Measurements from ENCODE around the gene ABCC1. TPM values are rescaled to one million over a fixed set of nuclear protein-coding genes. Genes with fewer than 3 reads are reported as not detected.

Gene ABCC1
- total and polyA plus RNA-seq, 2 of the 4 experiments (the other 2 are of a cell fraction): 39.4 to 66.0 TPM

GRCh38 chr16:16172991-16173390 is 223.6 kb downstream of the ABCC1 start:
- Histone ChIP-seq H2BK20ac (ENCODE audit: low read depth, low read length) (no peak overlapping the region; the same call in 1 of the 2 replicates), H2BK120ac (ENCODE audit: low read depth, low read length) (no peak overlapping the region), H3K14ac (replicated peaks; ENCODE audit: low read depth, low read length) (no peak overlapping the region), H3K36me3 (ENCODE audit: control insufficient read depth, insufficient read depth, low read length) (peaks cover 8% of the 10 kb centered on the region; the same call in 1 of the 2 replicates), H3K4me1 (ENCODE audit: control insufficient read depth, insufficient read depth, low read length) (no peaks in the 10 kb centered on the region), H3K9me3 (ENCODE audit: control insufficient read depth, insufficient read depth, low read length) (peaks cover 8% of the 10 kb centered on the region), H3K79me1 (ENCODE audit: low read depth in 1 of 2, low read length in 2 of 2) (no peaks in the 10 kb centered on the region), H4K91ac (ENCODE audit: insufficient read depth, low read depth, low read length) (no peak overlapping the region), H2BK5ac (ENCODE audit: low read depth, low read length, poor library complexity, severe bottlenecking) (no peak overlapping the region), H2BK15ac (ENCODE audit: low read depth, low read length) (no peak overlapping the region), H2AFZ (replicated peaks; ENCODE audit: low read length, poor library complexity) (no peak overlapping the region), H3K4ac (ENCODE audit: low read depth, low read length) (no peak overlapping the region), H2AK9ac (replicated peaks; ENCODE audit: low read depth, low read length, poor library complexity) (no peak overlapping the region), H3K4me3 (ENCODE audit: insufficient read depth, low read depth, low read length) (no peak overlapping the region), H3K56ac (ENCODE audit: extremely low read depth, insufficient read depth, low read length) (no peak overlapping the region), H4K20me1 (ENCODE audit: insufficient read depth, low read length) (no peaks in the 10 kb centered on the region), H2AK5ac (ENCODE audit: low read depth, low read length) (no peak overlapping the region), H3K9me1 (ENCODE audit: insufficient read depth, low read length) (peaks cover 2% of the 10 kb centered on the region; the same call in 1 of the 2 replicates), H3K4me2 (ENCODE audit: low read depth, low read length) (no peak overlapping the region), H3K27ac (ENCODE audit: insufficient read depth, low read length) (no peak overlapping the region), H3K18ac (ENCODE audit: low read depth, low read length) (no peak overlapping the region), H4K8ac (ENCODE audit: low read depth in 2 of 2, low read length in 2 of 2) (no peak overlapping the region), H3K9ac (ENCODE audit: low read depth, low read length) (no peak overlapping the region), H4K5ac (ENCODE audit: low read depth, low read length) (no peak overlapping the region), H3K27me3 (ENCODE audit: control insufficient read depth, insufficient read depth, low read length) (no peaks in the 10 kb centered on the region; the same call in 1 of the 2 replicates), H3K23ac (ENCODE audit: low read depth, low read length) (no peak overlapping the region)
- POLR2A ChIA-PET (ENCODE audit: unreplicated experiment): no interaction called here
- CTCF ChIA-PET: interaction anchor here (0.9 kb wide), 1 partner anchor 13 kb away, joined by 3 read pairs; no protein-coding TSS in a partner anchor
- no CpG with 5 or more reads among the region's 4 CpGs for WGBS, 2 experiments (ENCODE audit: extremely low coverage in 2 of 2, insufficient read length in 1 of 2)
- in situ Hi-C loops (cut with MboI; ENCODE audit: low sequenced_read_pairs): no loop called here
- BruUV-seq (replicated peaks): no TSS peak
- dilution Hi-C loops (cut with HindIII; ENCODE audit: low sequenced_read_pairs, unreplicated experiment): no loop called here
- DNase-seq (no peak), ATAC-seq (ENCODE audit: low read depth) (no peak)
- TF ChIP-seq BHLHE40 (IDR thresholded peaks at IDR 0.05; ENCODE audit: low read depth, low read length) (no peak), RCOR1 (IDR thresholded peaks at IDR 0.05; ENCODE audit: insufficient replicate concordance, low read length) (no peak), NFE2L2 (IDR thresholded peaks at IDR 0.05; ENCODE audit: low read depth, low read length) (no peak)
- intact Hi-C loops (cut with micrococcal nuclease): no loop called here

All from IMR-90 (cell line).